Measurements from ENCODE around the gene HMCN1. TPM values are rescaled to one million over a fixed set of nuclear protein-coding genes. Genes with fewer than 3 reads are reported as not detected.
"Not testable (repeated sequence)": the region's sequence is repeated elsewhere in the genome, so short reads cannot be mapped to it uniquely, and the experiment has no call there.

HMCN1 gene
- total RNA-seq, 1 donor from 2014 or later = 109 TPM

DNA sequence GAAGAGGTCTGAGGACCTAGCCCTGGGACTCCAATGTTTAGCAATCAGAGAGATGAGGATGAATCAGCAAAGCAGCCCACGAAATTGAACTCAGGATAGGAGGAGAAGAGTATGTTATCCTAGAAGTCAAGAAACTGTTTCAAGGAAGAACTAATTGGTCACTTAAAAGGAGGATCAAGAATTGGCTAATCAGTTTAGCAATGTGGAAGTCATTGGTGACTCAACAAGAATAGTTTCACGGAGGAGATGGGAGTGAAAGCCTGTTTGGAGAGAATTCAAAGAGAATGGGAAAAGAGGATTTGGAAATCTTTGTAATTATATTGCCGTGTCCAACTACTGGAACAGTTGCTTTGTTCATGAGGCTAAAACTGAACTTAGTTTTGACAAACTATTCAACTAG is 7.4 kb downstream of the HMCN1 start:
- no peak for DNase-seq

DNA sequence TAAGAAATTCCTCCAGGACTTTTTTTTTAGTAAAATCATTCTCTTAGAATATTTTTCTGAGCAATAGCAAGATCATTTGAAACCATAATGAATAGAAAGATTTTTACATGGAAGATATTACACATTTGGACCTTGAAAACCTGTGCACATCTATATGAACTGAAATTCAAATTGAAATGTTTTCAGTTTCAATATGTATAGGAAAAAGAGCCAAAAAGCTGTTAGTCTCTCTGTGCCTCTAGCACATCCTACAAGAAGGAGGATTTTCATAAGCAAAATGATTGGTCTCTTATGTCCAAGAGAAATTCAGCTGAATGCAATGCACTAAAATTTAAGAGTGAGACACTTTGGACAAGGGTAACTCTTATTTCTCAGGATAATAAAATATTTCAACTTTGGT is 8.2 kb downstream of the HMCN1 start:
- DNase-seq = no peak

DNA sequence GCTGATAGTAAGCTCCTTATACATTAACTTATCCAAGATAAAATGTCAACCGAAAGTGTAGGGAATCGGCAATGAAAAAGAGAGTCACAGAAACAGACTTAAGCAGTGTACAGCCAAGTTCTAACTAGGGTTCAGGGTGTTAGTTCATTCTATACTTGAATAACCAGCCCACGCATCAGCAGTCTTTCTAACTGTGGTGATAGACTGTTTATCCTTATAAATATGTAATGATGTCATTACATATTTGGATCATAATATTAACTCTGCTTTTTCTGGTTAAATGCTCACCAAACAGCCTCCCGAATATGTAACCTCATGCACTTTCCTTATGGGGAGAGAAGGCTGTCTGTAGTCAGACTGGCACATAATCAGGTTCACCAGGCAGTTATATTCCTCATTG is 11.0 kb downstream of the HMCN1 start:
- no peak for DNase-seq

DNA sequence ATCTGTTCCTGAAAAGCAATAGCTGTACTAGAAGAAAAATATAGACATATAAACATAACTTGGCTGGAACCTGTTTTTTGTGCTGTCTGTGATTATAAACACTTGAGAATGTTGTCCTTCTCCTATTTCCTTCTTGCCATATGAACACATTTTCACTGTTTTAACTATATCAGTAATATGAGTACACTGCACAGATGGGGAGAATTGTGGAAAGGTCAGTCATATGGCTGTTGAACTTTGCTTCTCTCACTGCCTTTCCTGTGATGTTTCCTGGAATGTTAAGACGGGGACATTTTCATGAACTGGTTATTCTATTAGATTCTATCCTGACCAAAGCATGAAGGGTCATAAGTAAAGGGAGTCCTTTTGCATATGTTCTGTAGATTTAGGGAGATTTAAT is 24.9 kb downstream of the HMCN1 start:
- peak; percentile 17 for DNase-seq

DNA sequence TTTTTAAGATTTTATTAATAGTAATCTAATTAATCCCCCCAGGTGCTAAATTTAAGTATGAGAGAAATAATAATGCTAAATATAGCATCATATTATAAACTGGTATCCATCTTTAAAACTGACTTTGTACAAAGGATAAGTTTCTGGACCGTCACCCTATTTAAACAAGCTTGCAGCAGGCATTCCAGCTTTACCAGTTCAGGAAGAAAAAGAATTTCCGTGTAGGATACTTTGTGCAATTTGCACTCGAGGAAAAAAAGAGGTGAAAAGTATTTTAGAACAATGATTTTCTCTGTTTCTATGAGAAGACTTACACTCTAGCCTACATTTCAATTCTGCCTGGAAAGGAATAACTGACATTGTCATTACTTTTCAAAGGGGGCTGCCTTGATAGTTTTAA is 27.6 kb downstream of the HMCN1 start:
- no peak for DNase-seq

DNA sequence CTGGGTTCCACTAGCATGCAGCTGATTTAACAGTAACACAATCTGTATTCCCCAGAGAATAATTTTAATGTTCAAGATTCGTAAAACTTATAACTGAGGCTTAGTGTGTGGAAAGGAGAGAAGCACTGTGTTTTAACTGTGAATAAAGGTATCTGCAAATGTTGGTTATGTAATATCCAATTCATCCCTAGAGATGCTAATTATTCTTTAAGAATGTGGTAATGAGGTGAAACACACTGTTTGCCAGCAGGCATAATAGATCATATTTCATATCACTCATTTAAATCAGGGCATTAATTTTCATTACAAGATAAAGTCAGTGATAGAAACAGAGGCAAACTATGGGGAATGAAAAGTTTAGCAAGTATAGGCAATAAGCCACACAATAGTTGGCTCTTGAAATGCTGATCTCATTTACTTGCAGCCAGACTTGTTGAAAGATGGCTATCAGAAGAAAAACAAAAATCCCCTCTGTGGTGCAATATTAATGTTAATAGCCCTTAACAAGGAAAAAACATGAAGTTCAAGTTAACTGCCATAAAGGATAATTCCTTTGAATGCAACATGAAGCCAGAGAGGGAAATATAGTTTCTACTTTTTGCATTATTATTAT is 33.4 kb downstream of the HMCN1 start:
- DNase-seq = no peak

DNA sequence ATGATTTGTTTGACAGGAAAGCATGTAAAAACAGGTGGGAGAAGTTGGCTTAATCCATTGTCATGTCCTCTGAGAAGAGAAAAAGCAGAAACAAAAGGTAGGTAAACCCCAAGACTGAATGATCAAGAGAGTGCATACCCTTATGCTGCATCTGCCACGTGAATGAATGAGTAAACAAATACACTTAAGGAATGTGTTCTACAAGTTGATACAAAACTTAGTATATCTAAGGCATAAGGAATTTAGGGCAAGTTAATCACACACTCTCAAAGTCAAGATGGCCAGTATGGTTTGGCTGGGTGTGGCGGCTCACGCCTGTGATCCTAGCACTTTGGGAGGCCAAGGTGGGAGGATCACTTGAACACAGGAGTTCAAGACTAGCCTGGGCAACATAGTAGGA is 34.2 kb downstream of the HMCN1 start:
- DNase-seq = no peak

DNA sequence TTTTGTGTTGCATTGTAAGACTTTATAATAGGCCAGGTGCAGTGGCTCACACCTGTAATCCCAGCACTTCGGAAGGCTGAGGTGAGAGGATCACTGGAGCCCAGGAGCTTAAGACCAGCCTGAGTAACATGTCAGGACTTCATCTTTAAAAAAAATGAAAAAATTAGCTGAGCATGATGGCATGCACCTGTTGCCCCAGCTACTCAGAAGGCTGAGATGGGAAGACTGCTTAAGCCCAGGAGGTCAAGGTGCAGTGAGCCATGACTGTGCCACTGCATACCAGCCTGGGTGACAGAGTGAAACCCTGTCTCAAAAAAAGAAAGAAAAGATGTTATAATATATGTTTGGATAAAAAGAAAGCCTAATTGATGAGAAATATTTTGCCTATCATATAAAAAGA is 34.9 kb downstream of the HMCN1 start:
- no peak for DNase-seq

GRCh38 chr1:185774394-185774793 is 40.2 kb downstream of the HMCN1 start:
- DNase-seq = no peak

GRCh38 chr1:185775501-185775900 is 41.3 kb downstream of the HMCN1 start:
- no peak for DNase-seq

GRCh38 chr1:185776522-185776921 is 42.3 kb downstream of the HMCN1 start:
- no peak for DNase-seq

GRCh38 chr1:185783860-185784259 is 49.7 kb downstream of the HMCN1 start:
- not testable (repeated sequence) for DNase-seq

GRCh38 chr1:185785586-185785985 is 51.4 kb downstream of the HMCN1 start:
- DNase-seq = peak; percentile 13

- no peak for DNase-seq
Observed at GRCh38 chr1:185786524-185786923, 52.3 kb downstream of the HMCN1 start.

DNA sequence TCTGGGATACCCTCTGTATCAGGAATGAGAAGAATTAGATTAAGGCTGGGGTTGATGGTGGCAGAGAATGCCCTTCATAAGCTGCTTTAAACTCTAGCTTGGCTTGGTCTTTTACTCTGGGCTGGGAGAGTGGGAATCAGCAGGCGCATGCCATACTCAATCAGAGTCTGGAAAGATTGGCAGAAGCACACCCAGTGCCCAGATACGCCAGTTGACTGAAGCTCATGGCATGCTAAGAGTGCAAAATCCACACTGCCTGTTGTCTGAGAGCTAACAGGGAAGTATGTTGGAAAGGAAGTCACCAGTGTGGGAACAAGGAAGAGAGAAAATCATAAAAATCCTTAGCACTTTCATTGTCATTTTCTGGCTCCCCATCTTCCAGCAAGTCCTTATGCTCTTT is 53.0 kb downstream of the HMCN1 start:
- DNase-seq = no peak

DNA sequence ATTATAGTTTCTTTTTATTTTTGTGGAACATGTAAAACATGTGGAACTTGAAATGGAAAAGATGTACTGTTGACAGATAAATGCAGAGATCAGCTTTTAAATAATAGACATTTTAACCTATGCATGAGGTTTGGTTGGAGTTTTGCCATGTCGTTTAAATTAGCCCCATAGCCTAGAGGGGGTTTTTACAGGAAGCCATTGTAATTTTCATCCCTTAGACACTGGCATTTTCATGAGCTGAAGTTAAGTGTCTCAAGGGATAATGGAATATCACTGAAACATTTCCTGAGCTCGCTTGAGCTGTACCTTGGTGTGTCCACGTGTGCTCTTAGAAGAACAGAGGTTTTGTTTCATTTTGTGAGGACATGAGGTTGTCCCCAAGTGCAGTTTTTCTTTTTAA is 54.2 kb downstream of the HMCN1 start:
- no peak for DNase-seq

DNA sequence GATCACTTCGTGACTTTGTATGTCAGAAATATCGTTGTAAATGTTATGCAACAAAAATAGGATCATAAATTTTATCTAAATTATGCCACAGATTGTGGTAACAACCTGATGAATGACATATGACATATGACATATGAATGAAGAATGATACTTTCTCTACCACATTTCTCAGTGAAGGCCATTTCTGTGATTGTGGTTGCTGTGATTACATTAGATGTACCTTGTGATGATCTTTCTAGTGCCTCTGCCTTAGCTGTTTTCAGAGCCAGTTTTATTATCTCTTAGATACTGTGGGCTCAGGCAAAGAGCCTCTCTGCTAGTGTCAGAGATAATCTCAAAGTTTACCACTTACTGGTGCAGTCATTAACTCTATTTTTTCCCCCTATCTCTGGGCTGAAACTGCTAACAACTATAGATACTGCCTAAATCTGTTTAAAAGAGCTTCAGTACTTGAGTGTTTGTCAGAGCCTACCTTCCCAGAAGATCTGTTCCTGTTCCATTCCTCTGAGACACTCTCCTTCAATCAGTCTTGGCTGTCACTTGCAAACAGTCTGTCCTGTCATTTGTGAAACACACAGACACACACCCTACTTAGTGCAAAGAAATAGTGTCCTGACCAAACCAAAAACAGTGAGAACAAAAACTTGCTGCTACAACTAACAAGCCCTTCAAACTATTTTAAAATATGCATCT is 55.5 kb downstream of the HMCN1 start:
- no peak for DNase-seq

DNA sequence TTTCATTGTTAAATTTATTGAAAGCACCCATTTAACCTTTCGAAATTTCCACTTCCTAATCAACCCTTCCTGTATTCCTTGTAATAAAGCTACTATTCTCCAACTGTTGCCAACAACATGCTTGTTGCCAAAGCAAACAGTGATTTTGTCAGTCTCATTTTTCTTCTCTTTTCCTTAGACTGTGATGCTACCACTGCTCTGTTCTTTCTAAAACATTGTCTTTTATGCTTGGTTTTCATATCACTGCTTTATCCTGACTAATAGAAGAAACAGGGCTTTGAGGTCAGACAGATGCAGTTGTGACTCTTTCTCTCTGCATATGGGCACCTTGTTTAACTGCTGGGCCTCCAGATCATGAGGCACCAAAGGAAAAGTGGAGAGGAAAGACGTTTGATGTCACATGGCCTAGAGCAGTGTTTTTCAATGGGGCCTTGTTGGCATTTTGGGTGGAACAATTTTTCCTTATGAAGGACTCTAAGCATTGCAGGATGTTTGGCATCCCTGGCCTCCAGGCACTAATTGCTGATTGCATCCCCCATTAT is 56.1 kb downstream of the HMCN1 start:
- peak; percentile 68 for DNase-seq

GRCh38 chr1:185792040-185792439 is 57.8 kb downstream of the HMCN1 start:
- DNase-seq = no peak

- not testable (repeated sequence) for DNase-seq
Observed at GRCh38 chr1:185794495-185794894, 60.3 kb downstream of the HMCN1 start.

DNA sequence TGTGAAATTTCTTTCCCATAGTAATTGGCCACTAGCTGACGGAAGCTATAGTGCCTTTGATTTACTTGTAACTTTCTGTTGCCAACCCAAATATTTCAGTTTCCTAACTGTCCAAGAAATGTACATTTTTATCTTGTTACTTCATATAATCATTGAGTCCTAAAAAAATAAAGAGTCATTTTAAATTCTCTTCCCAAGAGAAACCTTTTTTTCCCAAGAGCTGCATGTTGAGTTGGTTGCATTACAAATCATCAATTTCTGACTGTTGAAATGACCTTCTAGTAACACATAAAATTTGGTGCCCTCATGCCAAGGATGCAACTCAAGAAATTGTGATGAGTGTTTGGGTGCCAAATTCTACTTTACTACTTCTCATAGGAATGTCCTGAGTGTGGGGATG is 61.0 kb downstream of the HMCN1 start:
- no peak for DNase-seq

GRCh38 chr1:185798505-185798904 is 64.3 kb downstream of the HMCN1 start:
- no peak for DNase-seq

DNA sequence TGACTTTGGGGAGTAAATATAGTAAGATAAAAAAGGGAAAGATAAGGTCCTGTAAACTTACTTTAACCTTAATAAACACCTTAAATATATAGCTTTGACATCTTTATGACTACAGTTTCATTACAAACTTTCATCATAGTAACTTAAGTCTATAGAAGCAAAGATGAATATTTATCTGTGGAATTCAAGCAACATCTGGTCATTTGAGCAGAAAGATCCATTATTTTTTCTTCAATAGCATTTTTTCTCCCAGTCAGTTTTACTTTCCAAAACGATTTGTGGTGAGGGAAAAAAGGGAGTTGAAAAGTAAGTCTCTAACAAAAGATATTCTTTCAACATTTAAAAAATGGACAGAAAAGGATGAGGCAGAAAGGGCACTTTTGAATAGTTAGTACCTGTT is 69.0 kb downstream of the HMCN1 start:
- peak; percentile 10 for DNase-seq

GRCh38 chr1:185804206-185804605 is 70.0 kb downstream of the HMCN1 start:
- no peak for DNase-seq

Data from skin of body (tissue), 2 donors.